ENCODE results near the gene ZNF677. TPM values are rescaled to one million over a fixed set of nuclear protein-coding genes. Genes with fewer than 3 reads are reported as not detected.

The ZNF677 gene
- 1 to 10 TPM; 9.1 to 9.4 TPM for total RNA-seq

DNA sequence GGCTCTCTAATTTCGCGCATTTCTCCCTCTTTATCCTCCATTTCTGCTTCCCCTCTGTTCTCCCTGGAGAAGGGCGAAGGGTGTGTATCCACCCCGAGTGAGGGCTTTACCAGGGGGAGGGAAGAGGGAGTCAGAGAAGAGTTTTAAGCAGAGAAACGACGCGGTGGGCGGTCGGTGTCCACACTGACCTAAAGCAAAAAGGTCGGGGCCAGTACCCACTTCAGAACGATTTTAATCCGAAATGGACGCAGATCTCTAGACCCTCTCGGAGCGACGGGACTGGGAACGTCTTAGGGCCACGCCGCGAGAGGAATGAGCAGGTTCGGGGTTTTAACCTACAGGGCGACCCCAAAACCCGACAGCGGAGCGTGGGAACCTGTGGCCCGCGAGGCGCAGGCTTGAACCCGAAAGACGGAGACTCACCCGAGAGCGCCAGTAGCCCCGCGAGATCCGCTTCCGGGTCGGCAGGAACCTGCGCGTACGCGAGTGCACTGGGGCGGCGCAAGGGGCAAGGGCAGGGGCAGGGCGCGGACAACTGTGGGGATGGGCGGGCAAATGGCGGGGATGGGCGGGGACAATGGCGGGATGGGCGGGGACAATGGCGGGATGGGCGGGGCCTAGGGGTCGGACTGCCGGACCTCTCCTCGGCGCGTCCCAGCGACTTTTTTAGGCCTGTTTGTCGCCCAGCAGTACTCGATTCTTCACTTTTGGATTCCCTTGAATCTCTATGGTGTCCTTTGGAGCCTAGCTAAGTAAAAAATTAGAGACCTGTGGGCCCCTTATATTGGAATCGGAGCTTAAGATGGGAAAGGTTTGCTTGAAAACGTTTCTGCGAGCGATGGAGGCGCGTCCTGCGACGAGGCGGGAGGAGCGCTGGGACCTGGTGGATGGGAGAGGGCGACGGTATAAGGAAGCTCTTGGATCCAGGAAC lies at the start of gene ZNF677:
TSS of gene ZNF677 (minus strand) at position 463 of the 931 bp plus-strand sequence. CDS start 3,323 bp downstream, outside the sequence.

GRCh38 chr19:53267623-53268022 lies 12.9 kb upstream of the ZNF677 start, which contains the start of gene VN1R4:
Gene VN1R4, minus strand, starts transcription at chr19:53267723. Its CDS starts 58 bp downstream, at chr19:53267665.

GRCh38 chr19:53257715-53258342 lies 3.2 kb upstream of the ZNF677 start, which contains the start of gene VN1R2:
Gene VN1R2, plus strand, starts transcription at chr19:53258292. Its CDS starts 84 bp downstream, at chr19:53258376.

DNA sequence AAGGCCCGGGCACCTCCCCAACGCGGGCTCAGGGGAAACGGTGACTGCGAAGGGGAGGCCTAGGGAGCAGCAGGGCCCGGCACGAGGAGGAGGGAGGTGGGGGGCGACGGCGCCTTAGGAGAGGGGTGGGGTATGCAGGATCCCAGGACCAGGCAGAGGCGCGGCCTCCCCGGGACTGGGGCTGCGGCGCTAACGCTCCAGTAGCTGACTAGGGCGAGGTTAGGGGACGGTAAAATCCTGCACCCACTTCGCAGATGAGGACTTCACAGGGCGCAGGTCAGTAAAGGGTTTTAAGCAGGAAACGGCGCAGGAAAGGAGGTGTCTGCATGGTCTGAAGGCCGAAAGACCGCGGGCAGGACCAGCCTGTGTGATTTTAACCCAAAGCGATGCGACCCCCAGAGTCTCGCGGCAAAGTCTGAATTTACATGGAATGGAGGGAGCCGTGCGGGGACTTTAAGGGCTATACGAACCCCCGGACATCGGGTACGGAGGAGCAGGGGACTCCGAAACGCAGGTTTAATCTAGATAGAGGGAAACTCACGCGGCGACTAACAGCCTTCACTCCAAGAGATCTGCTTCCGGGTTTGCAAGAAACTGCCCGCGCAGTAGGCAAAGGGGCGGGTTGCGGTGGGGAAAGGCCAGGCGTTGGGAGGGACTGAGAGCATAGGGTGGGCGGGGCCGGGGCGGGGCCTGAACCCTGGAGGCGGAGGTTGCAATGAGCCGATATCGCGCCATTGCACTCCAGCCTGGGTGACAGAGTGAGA lies 61.7 kb downstream of the ZNF677 start, which contains the start of gene ZNF665:
TSS of gene ZNF665 (minus strand) at position 588 of the 764 bp plus-strand sequence. CDS start 10,460 bp downstream, outside the sequence.

Other genes starting within 250 kb of the ZNF677 start
- gene ERVV-1, start 241.0 kb downstream of the ZNF677 start, total RNA-seq: not detected
- not detected for gene ERVV-2, start 210.1 kb downstream of the ZNF677 start, total RNA-seq
- gene ZNF160, start 151.5 kb downstream of the ZNF677 start, total RNA-seq: 10 to 100 TPM; 51.8 to 54.1 TPM
- gene ZNF415, start 122.0 kb downstream of the ZNF677 start, total RNA-seq: 1 to 10 TPM in 1 of 2 experiments, under 1 TPM in 1; 0.58 to 1.1 TPM
- 10 to 100 TPM; 10.2 to 12.9 TPM for gene ZNF347, start 95.8 kb downstream of the ZNF677 start, total RNA-seq
- 1 to 10 TPM; 3.7 to 4.8 TPM for gene ZNF665, start 61.5 kb downstream of the ZNF677 start, total RNA-seq
- gene VN1R2, start 3.4 kb upstream of the ZNF677 start, total RNA-seq: not detected
- gene VN1R4, start 12.8 kb upstream of the ZNF677 start, total RNA-seq: not detected
- 10 to 100 TPM; 10.4 to 11.0 TPM for gene ZNF845, start 78.9 kb upstream of the ZNF677 start, total RNA-seq
- gene ZNF525, start 110.8 kb upstream of the ZNF677 start, total RNA-seq: 10 to 100 TPM; 20.0 to 22.8 TPM
- 10 to 100 TPM; 14.3 to 15.7 TPM for gene ZNF765, start 140.3 kb upstream of the ZNF677 start, total RNA-seq
- 10 to 100 TPM; 13.9 to 14.2 TPM for gene ZNF761, start 177.1 kb upstream of the ZNF677 start, total RNA-seq
- 1 to 10 TPM; 5.8 to 7.1 TPM for gene ZNF813, start 212.9 kb upstream of the ZNF677 start, total RNA-seq